H1 (cell line): ENCODE measurements around the gene MLLT6. TPM values are rescaled to one million over a fixed set of nuclear protein-coding genes. Genes with fewer than 3 reads are reported as not detected.

Experiments
- CTCF ChIA-PET: fragments of 300-600 bp; sonication (Branson Sonifier 250); formaldehyde crosslinking; loops from one replicate; lab custom pipeline; 2021; ENCODE audit not compliant: partially characterized antibody; lab: Charles Lee
- POLR2A ChIA-PET: fragments of 300-600 bp; sonication (Branson Sonifier 250); formaldehyde crosslinking; loops from one replicate; lab custom pipeline; 2021; ENCODE audit warnings: inconsistent platforms; ENCODE audit not compliant: partially characterized antibody; lab: Charles Lee
- DNase-seq, 2 experiments: peaks; one replicate each; pipeline versions ENCODE4 v3.0.0 to v3.0.0-alpha.2; 2010 to 2022; ENCODE audit warnings: low spot score in 2 of 2, low read depth in 1 of 2, mixed read lengths in 1 of 2
- FAIRE-seq: peaks from 2 replicates; lab custom pipeline; 2011; peaks lifted over from hg19 to GRCh38; lab: Jason Lieb, UNC
- H2AFZ ChIP-seq: 2 replicates; pipeline ENCODE4 v1.8.1; 2012; ENCODE audit warnings: low read length, inconsistent platforms
- H2AK5ac ChIP-seq: 2 replicates; pipeline ENCODE4 v1.6.1; 2013; ENCODE audit warnings: low read depth, low read length
- H2BK120ac ChIP-seq: replicated peaks from 2 replicates; pipeline ENCODE3; 2013; ENCODE audit warnings: low read depth, low read length, inconsistent platforms
- H2BK12ac ChIP-seq: 2 replicates; pipeline ENCODE4 v1.6.1; 2013; ENCODE audit warnings: low read depth, low read length
- H2BK15ac ChIP-seq: 2 replicates; pipeline ENCODE4 v1.6.1; 2013; ENCODE audit warnings: low read length
- H2BK20ac ChIP-seq: 2 replicates; pipeline ENCODE4 v1.6.1; 2013; ENCODE audit warnings: low read length
- H2BK5ac ChIP-seq: 2 replicates; pipeline ENCODE4 v1.6.1; 2013; ENCODE audit warnings: low read depth, low read length
- H3K14ac ChIP-seq: 2 replicates; pipeline ENCODE4 v1.6.1; 2013; ENCODE audit warnings: inconsistent platforms; ENCODE audit not compliant: insufficient read length
- H3K18ac ChIP-seq: 2 replicates; pipeline ENCODE4 v1.6.1; 2013; ENCODE audit warnings: low read length; ENCODE audit errors: extremely low read depth
- H3K23ac ChIP-seq: 2 replicates; pipeline ENCODE4 v1.6.1; 2013; ENCODE audit warnings: inconsistent platforms; ENCODE audit not compliant: insufficient read length
- H3K23me2 ChIP-seq: 2 replicates; pipeline ENCODE4 v1.6.1; 2013; ENCODE audit warnings: low read depth, low read length
- H3K27ac ChIP-seq: 2 replicates; pipeline ENCODE4 v1.6.1; 2011; ENCODE audit warnings: low read depth, low read length, inconsistent platforms
- H3K27me3 ChIP-seq, 4 experiments: replicated peaks in 1 of 4; 1 replicate in 1 of 4; 2 replicates in 3 of 4; pipeline versions ENCODE4 v1.6.1 to v1.8.1; 2011 to 2013; ENCODE audit warnings: low read length in 3 of 4, mild to moderate bottlenecking in 3 of 4, inconsistent platforms in 2 of 4, mixed read lengths in 2 of 4, moderate library complexity in 1 of 4; ENCODE audit not compliant: control insufficient read depth in 3 of 4, insufficient read depth in 3 of 4; ENCODE audit errors: extremely low read depth in 1 of 4
- H3K36me3 ChIP-seq, 4 experiments: 2 replicates each; pipeline versions ENCODE4 v1.6.1 to v1.8.1; 2011 to 2013; ENCODE audit warnings: mild to moderate bottlenecking in 4 of 4, low read length in 3 of 4, moderate library complexity in 2 of 4, control low read depth in 1 of 4, inconsistent platforms in 1 of 4; ENCODE audit not compliant: insufficient read depth in 4 of 4, control insufficient read depth in 2 of 4
- H3K4ac ChIP-seq: replicated peaks from 2 replicates; pipeline ENCODE3; 2013; ENCODE audit warnings: low read length, low read depth, mixed read lengths, inconsistent platforms; ENCODE audit not compliant: insufficient read length
- H3K4me1 ChIP-seq, 4 experiments: replicated peaks in 1 of 4; 1 replicate in 1 of 4; 2 replicates in 3 of 4; pipeline versions ENCODE4 v1.6.1 to v1.8.1; 2011 to 2013; ENCODE audit warnings: low read length in 3 of 4, inconsistent platforms in 2 of 4, mixed read lengths in 1 of 4; ENCODE audit not compliant: insufficient read depth in 4 of 4, control insufficient read depth in 3 of 4
- H3K4me2 ChIP-seq, 2 experiments: 2 replicates each; pipeline versions ENCODE4 v1.6.1 to v1.8.1; 2011 to 2013; ENCODE audit warnings: low read depth in 2 of 2, low read length in 2 of 2, control low read depth in 1 of 2, inconsistent platforms in 1 of 2, mild to moderate bottlenecking in 1 of 2; ENCODE audit not compliant: insufficient read depth in 1 of 2
- H3K4me3 ChIP-seq, 4 experiments: fragments of 200-600, 300-600 bp in 1 of 4; sonication (generic), shearing (Covaris generic), sonication (Bioruptor Twin) in 1 of 4; 2 replicates each; pipeline versions ENCODE4 v1.5.1 to v1.8.1; 2011 to 2016; ENCODE audit warnings: low read length in 4 of 4, low read depth in 3 of 4, control low read depth in 2 of 4, inconsistent platforms in 2 of 4, mild to moderate bottlenecking in 2 of 4, mixed read lengths in 1 of 4, moderate library complexity in 1 of 4; ENCODE audit not compliant: insufficient read depth in 2 of 4; ENCODE audit errors: extremely low read depth in 1 of 4
- H3K56ac ChIP-seq: replicated peaks from 2 replicates; pipeline ENCODE3; 2013; ENCODE audit warnings: low read depth, mild to moderate bottlenecking, mixed read lengths, low read length, inconsistent platforms; ENCODE audit not compliant: insufficient read length
- H3K79me1 ChIP-seq: 2 replicates; pipeline ENCODE4 v1.6.1; 2013; ENCODE audit warnings: low read depth, low read length, control low read depth
- H3K79me2 ChIP-seq, 2 experiments: 2 replicates each; pipeline versions ENCODE4 v1.6.1 to v1.8.1; 2012 to 2013; ENCODE audit warnings: low read length in 2 of 2, mild to moderate bottlenecking in 2 of 2, inconsistent platforms in 1 of 2; ENCODE audit not compliant: insufficient read depth in 2 of 2, control insufficient read depth in 1 of 2
- H3K9ac ChIP-seq, 4 experiments: replicated peaks in 1 of 4; 1 replicate in 1 of 4; 2 replicates in 3 of 4; pipeline versions ENCODE4 v1.6.1 to v1.8.1; 2011 to 2013; ENCODE audit warnings: low read depth in 3 of 4, low read length in 3 of 4, control low read depth in 2 of 4, mild to moderate bottlenecking in 2 of 4, moderate library complexity in 2 of 4, inconsistent platforms in 1 of 4; ENCODE audit errors: extremely low read depth in 1 of 4
- H3K9me3 ChIP-seq, 2 experiments: 2 replicates each; pipeline versions ENCODE4 v1.6.1 to v1.8.1; 2012 to 2013; ENCODE audit warnings: mild to moderate bottlenecking in 2 of 2, moderate library complexity in 2 of 2, control low read depth in 1 of 2, inconsistent platforms in 1 of 2, low read depth in 1 of 2, low read length in 1 of 2, mixed read lengths in 1 of 2; ENCODE audit not compliant: insufficient read depth in 2 of 2
- H4K20me1 ChIP-seq, 2 experiments: replicated peaks in 1 of 2; 2 replicates each; pipeline versions ENCODE3 to v1.8.1; 2011 to 2013; ENCODE audit warnings: inconsistent platforms in 2 of 2, low read length in 2 of 2, mild to moderate bottlenecking in 1 of 2; ENCODE audit not compliant: insufficient read depth in 2 of 2, control insufficient read depth in 1 of 2
- H4K5ac ChIP-seq: 2 replicates; pipeline ENCODE4 v1.6.1; 2013; ENCODE audit warnings: low read length, low read depth, mixed read lengths, inconsistent platforms; ENCODE audit not compliant: insufficient read length
- H4K8ac ChIP-seq: 2 replicates; pipeline ENCODE4 v1.8.0; 2013; ENCODE audit warnings: mild to moderate bottlenecking, moderate library complexity, low read length, inconsistent platforms; ENCODE audit not compliant: insufficient read depth; ENCODE audit errors: extremely low read depth
- H4K91ac ChIP-seq: replicated peaks from 2 replicates; pipeline ENCODE3; 2013; ENCODE audit warnings: low read length, mixed read lengths, inconsistent platforms; ENCODE audit not compliant: insufficient read length
- ASH2L ChIP-seq: fragments of 200-600, 300-600 bp; sonication (generic); IDR thresholded peaks from one replicate; pipeline ENCODE4 v1.7.1; 2017; ENCODE audit warnings: low read length
- BRCA1 ChIP-seq: IDR thresholded peaks from 2 replicates; pipeline ENCODE4 v1.6.1; 2012; ENCODE audit warnings: low read depth, low read length, improper control_type of control experiment
- E2F6 ChIP-seq: IDR thresholded peaks from 2 replicates; pipeline ENCODE4 v1.6.1; 2012; ENCODE audit warnings: inconsistent platforms
- GABPA ChIP-seq: IDR thresholded peaks from 2 replicates; pipeline ENCODE4 v1.6.1; 2011; ENCODE audit warnings: mild to moderate bottlenecking, low read length, moderate library complexity, borderline replicate concordance; ENCODE audit not compliant: insufficient read depth
- KDM1A ChIP-seq: fragments of 200-600, 300-600 bp; sonication (generic); IDR thresholded peaks from 2 replicates; pipeline ENCODE4 v1.7.1; 2016; ENCODE audit warnings: mild to moderate bottlenecking, low read length, borderline replicate concordance
- PHF8 ChIP-seq: fragments of 200-600 bp; sonication (generic); conservative IDR thresholded peaks from 2 replicates; pipeline ENCODE4 v1.7.1; 2012; ENCODE audit warnings: low read depth, mild to moderate bottlenecking, inconsistent platforms, low read length, moderate library complexity
- POLR2A ChIP-seq, 2 experiments: IDR thresholded peaks; 1 replicate in 1 of 2; 2 replicates in 1 of 2; pipeline ENCODE4 v1.6.1; 2011; ENCODE audit warnings: low read depth in 2 of 2, low read length in 2 of 2, mild to moderate bottlenecking in 2 of 2; ENCODE audit errors: control extremely low read depth in 1 of 2
- POLR2AphosphoS5 ChIP-seq: IDR thresholded peaks from 2 replicates; pipeline ENCODE4 v1.6.1; 2011; ENCODE audit warnings: low read depth, low read length
- RBBP5 ChIP-seq: IDR thresholded peaks from 2 replicates; pipeline ENCODE4 v1.7.1; 2012; ENCODE audit warnings: low read depth, mild to moderate bottlenecking, inconsistent platforms, low read length, moderate library complexity, borderline replicate concordance
- RFX5 ChIP-seq: IDR thresholded peaks from 2 replicates; pipeline ENCODE4 v1.6.1; 2011; ENCODE audit warnings: low read depth, low read length, improper control_type of control experiment, borderline replicate concordance
- SP2 ChIP-seq: IDR thresholded peaks from 2 replicates; pipeline ENCODE4 v1.6.1; 2012; ENCODE audit warnings: mild to moderate bottlenecking, low read length, inconsistent platforms
- SRF ChIP-seq: IDR thresholded peaks from 2 replicates; pipeline ENCODE4 v1.6.1; 2011; ENCODE audit warnings: mild to moderate bottlenecking, low read depth, low read length, moderate library complexity
- WGBS, 2 experiments: shearing (Covaris generic) in 1 of 2; methylation state at CpG; one replicate each; pipeline versions ENCODE4 v1.1.6 to v1.1.7; 2013 to 2015; ENCODE audit warnings: low lambda C conversion rate in 2 of 2, mixed read lengths in 2 of 2, inconsistent platforms in 1 of 2, low coverage in 1 of 2, missing lambda C conversion rate in 1 of 2; ENCODE audit not compliant: insufficient replicate concordance in 2 of 2, insufficient coverage in 1 of 2, insufficient read length in 1 of 2; ENCODE audit errors: extremely low coverage in 1 of 2, missing lambda C conversion rate in 1 of 2; 5-methylcytosine and 5-hydroxymethylcytosine counted together
- polyA plus RNA-seq, 7 experiments: library from polyadenylated mRNA; depleted of rRNA in 3 of 7; stranded (reverse) in 5 of 7; unstranded in 2 of 7; fragments of >200 nt in 5 of 7; fragments of 200-250 nt in 2 of 7; gene quantifications; 1 replicate in 5 of 7; 2 replicates in 1 of 7; 4 replicates in 1 of 7; pipeline versions ENCODE4 v1.2.1 to v1.2.3, GENCODE V29; 2011 to 2013; ENCODE audit warnings: missing spikeins in 2 of 7, mixed read lengths in 2 of 7
- total RNA-seq: library from RNA; stranded (reverse); fragmentation: NEBNext Ultra II Directional; extraction: Animal tissue kit (Norgen Biotek cat#: 25700); gene quantifications from 2 replicates; pipeline ENCODE4 v1.2.1, GENCODE V29; 2021

MLLT6 gene
- total and polyA plus RNA-seq, 2 of the 8 experiments (the other 6 are each of a cell fraction or from before 2014, with no cell fraction given) = 6.5 to 8.0 TPM

DNA sequence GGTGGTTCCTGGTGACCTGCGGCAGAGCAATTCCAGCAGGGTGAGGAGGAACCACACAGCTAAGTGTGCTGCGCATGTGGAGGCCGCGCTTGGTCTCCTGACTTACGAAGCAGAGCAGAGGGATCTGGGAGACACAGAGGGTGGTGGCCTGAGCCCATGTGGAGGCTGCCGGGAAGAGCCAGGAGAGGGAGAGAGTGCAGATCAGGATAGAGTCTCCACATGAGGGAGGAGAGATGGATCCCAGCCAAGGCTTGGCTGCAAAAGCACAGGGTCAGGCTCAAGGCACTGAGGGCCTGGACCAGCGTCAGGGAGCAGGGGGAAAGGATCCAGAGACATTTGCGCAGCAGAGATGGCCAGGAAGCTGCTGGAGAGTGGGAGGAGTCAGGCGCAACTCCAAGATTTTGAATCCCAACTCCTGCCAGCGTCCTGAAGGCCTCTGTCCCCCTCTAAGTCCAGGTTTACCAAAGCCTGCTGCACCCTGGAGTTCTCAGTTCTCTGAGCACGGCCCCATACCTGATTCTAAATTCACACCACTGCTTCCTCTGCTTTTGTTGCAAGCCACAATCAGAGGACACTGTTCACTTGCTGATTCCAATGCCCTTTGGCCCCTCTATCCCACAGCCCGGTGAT is 11.3 kb upstream of the MLLT6 start:
- Histone ChIP-seq H3K18ac (no peak overlapping the region), H3K9ac (no peak overlapping the region), H3K4ac (no peak overlapping the region), H3K36me3 (no peaks in the 10 kb centered on the region), H3K23me2 (no peaks in the 10 kb centered on the region), H3K27me3 (peaks cover 0 to 22% (median 20%) of the 10 kb centered on the region in 4 experiments; a peak in 6 of 7 replicates), H2BK120ac (no peak overlapping the region), H2BK15ac (0 out of 2 replicates have a peak overlapping the region, but pooled peaks have one; percentile 88), H2BK12ac (no peak overlapping the region), H2BK5ac (no peak overlapping the region), H3K23ac (no peak overlapping the region), H4K8ac (no peak overlapping the region; the same call in 1 of the 2 replicates), H3K79me1 (no peaks in the 10 kb centered on the region), H3K79me2 (no peaks in the 10 kb centered on the region), H4K5ac (no peak overlapping the region), H3K27ac (no peak overlapping the region), H3K14ac (no peak overlapping the region), H2AK5ac (peak overlapping the region; percentile 66; the same call in 1 of the 2 replicates), H4K20me1 (peaks cover 0 to 3% of the 10 kb centered on the region in 2 experiments), H3K9me3 (no peaks in the 10 kb centered on the region), H4K91ac (no peak overlapping the region), H3K56ac (no peak overlapping the region), H3K4me1 (no peaks in the 10 kb centered on the region), H3K4me2 (no peak overlapping the region), H2BK20ac (no peak overlapping the region), H2AFZ (no peak overlapping the region), H3K4me3 (no peak overlapping the region)
- DNase-seq = no peak
- FAIRE-seq = no peak
- WGBS, 2 experiments = 82% methylated on average over 12 of the region's 12 CpGs; no CpG with 5 or more reads in 1 of the 2 experiments
- ChIA-PET CTCF (interaction anchor here (1.4 to 9.6 kb wide), 5 partner anchors 12 to 41 kb away, joined by 3 to 141 read pairs (median 6); partner anchors contain the start of gene EPOP), POLR2A (interaction anchor here (1.0 to 1.7 kb wide), 2 partner anchors 10 to 16 kb away, joined by 4 read pairs; no protein-coding TSS in a partner anchor)
- TF ChIP-seq PHF8 (no peak), POLR2AphosphoS5 (no peak), E2F6 (no peak), SP2 (no peak), GABPA (no peak), POLR2A (IDR thresholded peaks at IDR 0.05; ENCODE audit: control extremely low read depth in 1 of 2, low read depth in 2 of 2, low read length in 2 of 2) (no peak), KDM1A (no peak), RFX5 (no peak), BRCA1 (no peak), SRF (no peak), ASH2L (no peak), RBBP5 (no peak)
